Measurements from ENCODE around the gene POC1A. TPM values are rescaled to one million over a fixed set of nuclear protein-coding genes. Genes with fewer than 3 reads are reported as not detected.

The POC1A gene
- total and polyA plus RNA-seq, 2 of the 4 experiments (the other 2 are of a cell fraction): 10.6 to 11.5 TPM

GRCh38 chr3:52146189-52146588 lies 8.0 kb downstream of the POC1A start:
- Histone ChIP-seq H3K14ac (replicated peaks; ENCODE audit: low read depth, low read length) (no peak overlapping the region), H4K8ac (ENCODE audit: low read depth in 2 of 2, low read length in 2 of 2) (no peak overlapping the region), H2BK5ac (ENCODE audit: low read depth, low read length, poor library complexity, severe bottlenecking) (no peak overlapping the region), H2AK9ac (replicated peaks; ENCODE audit: low read depth, low read length, poor library complexity) (peak overlapping the region; percentile 47), H3K4ac (ENCODE audit: low read depth, low read length) (no peak overlapping the region), H2AFZ (replicated peaks; ENCODE audit: low read length, poor library complexity) (no peak overlapping the region), H3K4me1 (ENCODE audit: control insufficient read depth, insufficient read depth, low read length) (peaks cover 5% of the 10 kb centered on the region), H2AK5ac (ENCODE audit: low read depth, low read length) (no peak overlapping the region), H3K23ac (ENCODE audit: low read depth, low read length) (no peak overlapping the region), H3K56ac (ENCODE audit: extremely low read depth, insufficient read depth, low read length) (no peak overlapping the region), H3K18ac (ENCODE audit: low read depth, low read length) (no peak overlapping the region), H2BK120ac (ENCODE audit: low read depth, low read length) (no peak overlapping the region), H3K27me3 (ENCODE audit: control insufficient read depth, insufficient read depth, low read length) (no peaks in the 10 kb centered on the region), H3K36me3 (ENCODE audit: control insufficient read depth, insufficient read depth, low read length) (peaks cover 4% of the 10 kb centered on the region), H4K5ac (ENCODE audit: low read depth, low read length) (no peak overlapping the region), H3K9me1 (ENCODE audit: insufficient read depth, low read length) (peaks cover 4% of the 10 kb centered on the region; the same call in 1 of the 2 replicates), H3K4me2 (ENCODE audit: low read depth, low read length) (no peak overlapping the region), H3K4me3 (ENCODE audit: insufficient read depth, low read depth, low read length) (no peak overlapping the region), H2BK15ac (ENCODE audit: low read depth, low read length) (no peak overlapping the region), H3K79me1 (ENCODE audit: low read depth in 1 of 2, low read length in 2 of 2) (peaks cover 17 to 40% of the 10 kb centered on the region in 2 experiments; a peak in 2 of 4 replicates), H4K20me1 (ENCODE audit: insufficient read depth, low read length) (no peaks in the 10 kb centered on the region), H2BK20ac (ENCODE audit: low read depth, low read length) (no peak overlapping the region), H3K9ac (ENCODE audit: low read depth, low read length) (no peak overlapping the region), H3K9me3 (ENCODE audit: control insufficient read depth, insufficient read depth, low read length) (no peaks in the 10 kb centered on the region), H4K91ac (ENCODE audit: insufficient read depth, low read depth, low read length) (no peak overlapping the region), H3K27ac (ENCODE audit: insufficient read depth, low read length) (no peak overlapping the region)
- no peak for TF ChIP-seq CTCF (conservative IDR thresholded peaks at IDR 0.05; ENCODE audit: low read depth, low read length)
- TF ChIP-seq RAD21 (IDR thresholded peaks at IDR 0.05; ENCODE audit: low read length): no peak
- no peak for TF ChIP-seq CEBPB (IDR thresholded peaks at IDR 0.05; ENCODE audit: low read depth, low read length)
- TF ChIP-seq USF2 (IDR thresholded peaks at IDR 0.05; ENCODE audit: low read depth, low read length): no peak
- no peak for TF ChIP-seq MAZ (IDR thresholded peaks at IDR 0.05; ENCODE audit: borderline replicate concordance, low read depth, low read length)
- TF ChIP-seq RFX5 (IDR thresholded peaks at IDR 0.05; ENCODE audit: low read depth, low read length): no peak
- TF ChIP-seq CHD1 (IDR thresholded peaks at IDR 0.05; ENCODE audit: low read depth, low read length): no peak
- TF ChIP-seq NFE2L2 (IDR thresholded peaks at IDR 0.05; ENCODE audit: low read depth, low read length): no peak
- no peak for TF ChIP-seq FOS (IDR thresholded peaks at IDR 0.05; ENCODE audit: low read depth, low read length)
- TF ChIP-seq BHLHE40 (IDR thresholded peaks at IDR 0.05; ENCODE audit: low read depth, low read length): no peak
- TF ChIP-seq ELK1 (IDR thresholded peaks at IDR 0.05; ENCODE audit: borderline replicate concordance, low read depth, low read length): no peak
- TF ChIP-seq SMC3 (IDR thresholded peaks at IDR 0.05; ENCODE audit: low read depth, low read length): no peak
- TF ChIP-seq MAFK (IDR thresholded peaks at IDR 0.05; ENCODE audit: low read depth, low read length): no peak
- no peak for TF ChIP-seq POLR2A (IDR thresholded peaks at IDR 0.05; ENCODE audit: low read depth, low read length)
- TF ChIP-seq MXI1 (IDR thresholded peaks at IDR 0.05; ENCODE audit: borderline replicate concordance, low read depth, low read length): no peak
- TF ChIP-seq RCOR1 (IDR thresholded peaks at IDR 0.05; ENCODE audit: insufficient replicate concordance, low read length): no peak
- in situ Hi-C loops (cut with MboI; ENCODE audit: low sequenced_read_pairs) (no loop called here), dilution Hi-C loops (cut with HindIII; ENCODE audit: low sequenced_read_pairs, unreplicated experiment) (no loop called here), intact Hi-C loops (cut with micrococcal nuclease) (no loop called here)
- no TSS peak for BruUV-seq (replicated peaks)
- DNase-seq (no peak), ATAC-seq (ENCODE audit: low read depth) (no peak)
- CTCF ChIA-PET: no interaction called here
- 100% methylated on average over 1 of the region's 1 CpG; no CpG with 5 or more reads in 1 of the 2 experiments for WGBS, 2 experiments (ENCODE audit: extremely low coverage in 2 of 2, insufficient read length in 1 of 2)
- POLR2A ChIA-PET (ENCODE audit: unreplicated experiment): no interaction called here

Data from IMR-90 (cell line).